T-cell (primary cell): ENCODE data around the gene HAT1. TPM values are rescaled to one million over a fixed set of nuclear protein-coding genes. Genes with fewer than 3 reads are reported as not detected.

ENCODE experiments used
- ATAC-seq, 4 experiments: fragments of 200-7000 bp in 3 of 4; fragments of 150-1000 bp in 1 of 4; cut with Tn5 transposase; replicated peaks in 1 of 4; 1 replicate in 3 of 4; 2 replicates in 1 of 4; pipeline ENCODE4 v1.10.0; 2021; ENCODE audit warnings: moderate library complexity in 3 of 4, mild to moderate bottlenecking in 2 of 4, moderate number of reproducible peaks in 1 of 4
- CTCF ChIA-PET, 2 donors: fragments of 300-600 bp; sonication (Branson Sonifier 250); formaldehyde crosslinking; loops; one replicate each; lab custom pipeline; 2022; ENCODE audit warnings: antibody characterized with exemption in 2 of 2; lab: Charles Lee
- POLR2A ChIA-PET, 2 donors: fragments of 300-600 bp; sonication (Branson Sonifier 250); formaldehyde crosslinking; loops; one replicate each; lab custom pipeline; 2022; ENCODE audit warnings: antibody characterized with exemption in 2 of 2; lab: Charles Lee
- DNase-seq, 35 experiments: peaks; one replicate each; pipeline versions ENCODE4 v3.0.0 to v3.0.0-alpha.2; 2013 to 2023
- H3K27ac ChIP-seq: one replicate; pipeline ENCODE4 v1.5.1; 2013; ENCODE audit warnings: low read length
- H3K27me3 ChIP-seq, 2 experiments: replicated peaks in 1 of 2; 1 replicate in 1 of 2; 2 replicates in 1 of 2; pipeline versions ENCODE4 v1.6.1 to v1.7.0; 2013; ENCODE audit warnings: low read length in 1 of 2, mixed read lengths in 1 of 2; ENCODE audit not compliant: control insufficient read depth in 2 of 2, insufficient read depth in 2 of 2; ENCODE audit errors: extremely low read depth in 1 of 2
- H3K36me3 ChIP-seq, 2 donors: 1 replicate in 1 of 2; 2 replicates in 1 of 2; pipeline versions ENCODE4 v1.6.1 to v1.7.0; 2013; ENCODE audit warnings: low read length in 1 of 2; ENCODE audit not compliant: control insufficient read depth in 2 of 2, insufficient read depth in 1 of 2; ENCODE audit errors: extremely low read depth in 1 of 2
- H3K4me1 ChIP-seq, 2 experiments: 1 replicate in 1 of 2; 2 replicates in 1 of 2; pipeline versions ENCODE4 v1.6.1 to v1.7.0; 2013; ENCODE audit warnings: low read length in 2 of 2, mixed read lengths in 1 of 2; ENCODE audit not compliant: insufficient read depth in 2 of 2, control insufficient read depth in 1 of 2; ENCODE audit errors: extremely low read depth in 1 of 2
- H3K4me3 ChIP-seq, 2 donors: 1 replicate in 1 of 2; 2 replicates in 1 of 2; pipeline versions ENCODE4 v1.5.1 to v1.7.0; 2013; ENCODE audit warnings: mild to moderate bottlenecking in 2 of 2, low read length in 1 of 2, moderate library complexity in 1 of 2; ENCODE audit not compliant: control insufficient read depth in 1 of 2; ENCODE audit errors: extremely low read depth in 1 of 2
- H3K9me3 ChIP-seq: 2 replicates; pipeline ENCODE4 v1.7.0; 2013
- H3K27ac Mint-ChIP-seq, 2 donors: one replicate each; pipeline ENCODE4 v1.8.0; 2020 to 2021; ENCODE audit warnings: mild to moderate bottlenecking in 2 of 2, mixed read lengths in 2 of 2
- H3K27me3 Mint-ChIP-seq, 2 donors: one replicate each; pipeline ENCODE4 v1.8.0; 2021 to 2022; ENCODE audit warnings: mixed read lengths in 2 of 2
- H3K36me3 Mint-ChIP-seq: one replicate; pipeline ENCODE4 v1.8.0; 2021; ENCODE audit warnings: mixed read lengths
- H3K4me1 Mint-ChIP-seq, 3 donors: one replicate each; pipeline ENCODE4 v1.8.0; 2020 to 2022; ENCODE audit warnings: mixed read lengths in 3 of 3, mild to moderate bottlenecking in 1 of 3
- H3K4me3 Mint-ChIP-seq, 3 donors: one replicate each; pipeline ENCODE4 v1.8.0; 2020 to 2022; ENCODE audit warnings: mild to moderate bottlenecking in 3 of 3, mixed read lengths in 3 of 3, moderate library complexity in 3 of 3
- H3K9me3 Mint-ChIP-seq, 3 donors: one replicate each; pipeline ENCODE4 v1.8.0; 2020 to 2022; ENCODE audit warnings: mixed read lengths in 3 of 3
- WGBS: methylation state at CpG from one replicate; pipeline ENCODE4 v1.1.5; 2013; ENCODE audit warnings: missing lambda C conversion rate; ENCODE audit not compliant: insufficient coverage; 5-methylcytosine and 5-hydroxymethylcytosine counted together
- total RNA-seq, 35 experiments: library from RNA in 6 of 35; stranded (reverse) in 6 of 35; fragments of 120-200 nt in 1 of 35; gene quantifications; one replicate each; pipeline versions ENCODE4 v1.2.1 to v1.2.4 and lab custom pipeline; 2013 to 2026

Gene HAT1
- total RNA-seq, 5 donors from 2014 or later (not counting 1 experiment from before 2014, with no cell fraction given) = 18.0 to 24.8 (median 22.9) TPM

DNA sequence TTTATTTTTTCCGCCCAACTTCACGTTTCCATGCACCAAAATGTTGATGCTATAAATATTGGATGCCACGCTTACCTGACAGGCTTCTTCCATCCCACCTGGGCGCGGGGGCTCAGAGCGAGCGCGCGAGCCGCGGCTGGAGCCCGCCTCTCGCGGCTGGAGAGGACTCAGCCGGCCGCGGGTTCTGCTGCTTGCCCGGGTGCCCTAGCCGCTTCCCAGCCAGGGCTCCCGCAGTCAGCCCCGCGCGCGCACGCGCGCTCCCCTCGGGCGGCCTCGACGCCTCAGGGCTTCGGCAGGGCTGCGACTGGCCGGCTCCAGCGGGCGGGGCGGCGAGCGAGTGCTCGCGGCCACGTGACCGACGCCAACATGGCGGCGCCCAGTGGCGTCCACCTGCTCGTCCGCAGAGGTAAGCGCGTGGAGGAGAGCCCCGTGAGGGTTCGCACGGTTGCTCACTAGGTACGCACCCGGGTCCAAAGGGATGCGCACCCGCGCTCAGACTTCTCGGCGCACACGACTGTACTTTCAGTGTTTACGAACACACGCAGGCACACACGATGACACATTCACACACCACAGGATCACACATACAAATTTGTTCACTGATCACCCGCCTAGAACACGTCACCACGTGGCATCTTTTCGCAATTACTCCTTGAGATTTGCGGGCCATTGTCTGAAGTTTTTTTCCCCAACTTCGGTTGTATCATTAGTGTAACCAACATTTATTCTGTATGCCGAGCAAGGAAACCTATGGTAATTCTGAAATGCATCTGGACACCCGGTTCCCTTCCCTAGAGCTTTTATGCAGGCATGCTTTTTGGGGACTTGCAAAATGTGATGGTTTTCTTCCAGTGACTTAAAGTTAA is 77.6 kb downstream of the HAT1 start, which contains the start of gene METAP1D:
METAP1D (plus strand) TSS at position 350 of the 866 bp plus-strand sequence; CDS start at position 367, 17 bp downstream.
- Histone ChIP-seq H3K4me3 (peak within 1 kb of the TSS; percentile 81 to 94), H3K36me3 (no peaks in the 10 kb centered on the region), H3K27ac (peak within 1 kb of the TSS; percentile 42), H3K9me3 (no peaks in the 10 kb centered on the region), H3K27me3 (peaks cover 0 to 10% of the 10 kb centered on the region in 2 experiments), H3K4me1 (peaks cover 7 to 11% of the 10 kb centered on the region in 2 experiments)
- H3K4me1 Mint-ChIP-seq = peaks cover 17 to 20% (median 19%) of the 10 kb centered on the region in 3 donors
- peak within 1 kb of the TSS; percentile 87 to 91 (median 90) for H3K4me3 Mint-ChIP-seq
- H3K27ac Mint-ChIP-seq = peak within 1 kb of the TSS; percentile 91 to 93
- ChIA-PET POLR2A (interaction anchor here in 1 of 2 donors (0.6 kb wide), 1 partner anchor 431 kb away, joined by 3 read pairs; no protein-coding TSS in a partner anchor), CTCF (no interaction called here)
- H3K36me3 Mint-ChIP-seq = no peaks in the 10 kb centered on the region
- ATAC-seq (peak; percentile 95 to 96 (median 96)), DNase-seq (peak; percentile 62 to 87 (median 74))
- H3K27me3 Mint-ChIP-seq = peaks cover 6 to 7% of the 10 kb centered on the region in 2 donors
- H3K9me3 Mint-ChIP-seq = no peaks in the 10 kb centered on the region
- WGBS = under 1% methylated on average over 73 of the region's 73 CpGs

DNA sequence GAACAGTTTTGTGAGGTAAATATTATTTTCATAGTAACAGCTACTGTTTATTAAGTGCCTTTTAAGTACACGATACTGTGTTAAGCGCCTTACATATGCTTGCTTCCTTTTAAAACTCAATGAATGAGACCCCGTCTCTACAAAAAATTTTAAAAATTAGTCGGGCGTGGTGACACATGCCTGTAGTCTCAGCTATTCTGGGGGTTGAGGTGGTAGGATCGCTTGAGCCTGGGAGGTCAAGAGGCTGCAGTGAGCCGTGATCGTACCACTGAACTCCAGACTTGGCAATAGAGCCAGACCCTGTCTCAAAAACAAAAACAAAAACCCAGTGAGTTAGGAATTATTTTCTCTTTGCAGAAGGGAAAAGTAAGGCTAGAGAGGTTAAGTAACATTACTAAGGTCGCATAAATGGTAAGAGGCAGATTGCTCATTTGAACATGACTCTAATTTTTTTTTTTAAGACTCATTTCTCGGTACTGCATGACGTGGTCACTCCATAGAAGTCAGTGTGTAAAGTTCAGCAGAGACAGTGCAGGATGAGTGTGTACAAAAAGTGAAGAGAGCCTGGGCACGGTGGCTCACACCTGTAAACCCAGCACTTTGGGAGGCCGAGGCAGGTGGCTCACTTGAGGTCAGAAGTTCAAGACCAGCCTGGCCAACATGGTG is 78.6 kb downstream of the HAT1 start:
- 96% methylated on average over 6 of the region's 13 CpGs for WGBS
- no peak for ATAC-seq
- ChIA-PET POLR2A (interaction anchor here in 1 of 2 donors (0.6 kb wide), 1 partner anchor 430 kb away, joined by 3 read pairs; no protein-coding TSS in a partner anchor), CTCF (no interaction called here)
- peaks cover 0 to 8% of the 10 kb centered on the region in 2 experiments for H3K27me3 ChIP-seq
- no peaks in the 10 kb centered on the region for H3K36me3 ChIP-seq
- H3K27ac Mint-ChIP-seq = peak overlapping the region; percentile 91 to 93
- no peaks in the 10 kb centered on the region for H3K9me3 Mint-ChIP-seq
- peaks cover 0 to 6% of the 10 kb centered on the region in 2 donors for H3K27me3 Mint-ChIP-seq
- peak overlapping the region; percentile 87 to 91 (median 90) for H3K4me3 Mint-ChIP-seq
- H3K36me3 Mint-ChIP-seq = no peaks in the 10 kb centered on the region
- H3K4me1 Mint-ChIP-seq = peaks cover 17 to 20% (median 19%) of the 10 kb centered on the region in 3 donors
- no peak overlapping the region for H3K27ac ChIP-seq
- H3K9me3 ChIP-seq = no peaks in the 10 kb centered on the region
- no peak overlapping the region for H3K4me3 ChIP-seq
- DNase-seq = no peak
- peaks cover 7 to 11% of the 10 kb centered on the region in 2 experiments for H3K4me1 ChIP-seq

DNA sequence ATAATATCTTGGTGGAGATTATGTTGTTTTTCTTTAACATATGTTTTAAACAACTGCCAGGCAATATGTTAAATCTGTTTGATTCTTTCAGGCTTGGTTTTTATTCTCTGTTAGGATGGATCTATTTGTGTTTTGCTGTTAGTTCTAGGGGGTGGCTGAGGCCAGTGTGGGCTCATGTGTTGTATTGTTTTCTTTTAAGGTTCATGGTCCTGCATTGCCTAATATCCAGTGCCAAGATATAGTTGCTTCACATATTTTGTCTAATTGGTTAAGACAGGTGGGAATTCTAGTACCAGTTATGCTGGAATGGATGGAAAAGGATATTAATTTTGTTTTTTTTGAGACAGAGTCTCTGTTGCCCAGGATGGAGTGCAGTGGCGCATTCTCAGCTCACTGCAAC is 85.1 kb downstream of the HAT1 start:
- ChIA-PET POLR2A (no interaction called here), CTCF (no interaction called here)
- Histone ChIP-seq H3K4me1 (peaks cover 0 to 12% of the 10 kb centered on the region in 2 experiments), H3K9me3 (no peaks in the 10 kb centered on the region), H3K27me3 (no peaks in the 10 kb centered on the region), H3K4me3 (no peak overlapping the region), H3K36me3 (no peaks in the 10 kb centered on the region), H3K27ac (no peak overlapping the region)
- no peaks in the 10 kb centered on the region for H3K9me3 Mint-ChIP-seq
- H3K36me3 Mint-ChIP-seq = peaks cover 15% of the 10 kb centered on the region
- no peak for ATAC-seq
- no peak overlapping the region for H3K27ac Mint-ChIP-seq
- H3K27me3 Mint-ChIP-seq = no peaks in the 10 kb centered on the region
- no peak overlapping the region for H3K4me3 Mint-ChIP-seq
- WGBS = 100% methylated on average over 1 of the region's 1 CpG
- no peak for DNase-seq
- peaks cover 12 to 19% (median 12%) of the 10 kb centered on the region in 3 donors for H3K4me1 Mint-ChIP-seq

DNA sequence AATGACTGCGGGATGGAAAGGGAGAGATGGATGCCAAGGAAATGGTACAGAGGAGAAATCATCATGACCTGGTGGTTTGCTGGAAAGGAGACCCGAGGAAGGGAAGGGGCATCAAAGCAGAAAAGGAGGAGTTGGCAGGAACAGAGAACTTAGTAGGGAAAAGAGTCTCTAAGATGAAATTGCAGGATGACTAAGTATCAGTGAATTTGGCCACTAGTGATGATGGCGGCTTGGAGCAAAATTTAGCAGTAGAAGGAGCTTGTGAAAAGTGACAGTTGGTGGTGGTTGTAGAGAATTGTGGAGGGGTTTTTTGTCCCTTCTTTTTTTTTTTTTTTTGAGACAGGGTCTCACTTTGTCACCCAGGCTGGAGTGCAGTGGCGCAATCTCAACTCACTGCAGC is 87.6 kb downstream of the HAT1 start:
- H3K36me3 Mint-ChIP-seq = peaks cover 19% of the 10 kb centered on the region
- no peaks in the 10 kb centered on the region for H3K36me3 ChIP-seq
- H3K9me3 ChIP-seq = no peaks in the 10 kb centered on the region
- DNase-seq (no peak), ATAC-seq (no peak)
- H3K4me3 Mint-ChIP-seq = no peak overlapping the region
- no peak overlapping the region for H3K27ac ChIP-seq
- CTCF ChIA-PET = interaction anchor here in 1 of 2 donors (0.6 kb wide), 1 partner anchor 456 kb away, joined by 3 read pairs; no protein-coding TSS in a partner anchor
- no peak overlapping the region for H3K27ac Mint-ChIP-seq
- H3K27me3 Mint-ChIP-seq = no peaks in the 10 kb centered on the region
- peaks cover 0 to 13% of the 10 kb centered on the region in 2 experiments for H3K4me1 ChIP-seq
- no peak overlapping the region for H3K4me3 ChIP-seq
- WGBS = 94% methylated on average over 3 of the region's 4 CpGs
- no peaks in the 10 kb centered on the region for H3K9me3 Mint-ChIP-seq
- H3K4me1 Mint-ChIP-seq = peaks cover 12 to 27% (median 14%) of the 10 kb centered on the region in 3 donors
- H3K27me3 ChIP-seq = no peaks in the 10 kb centered on the region
- POLR2A ChIA-PET = no interaction called here

DNA sequence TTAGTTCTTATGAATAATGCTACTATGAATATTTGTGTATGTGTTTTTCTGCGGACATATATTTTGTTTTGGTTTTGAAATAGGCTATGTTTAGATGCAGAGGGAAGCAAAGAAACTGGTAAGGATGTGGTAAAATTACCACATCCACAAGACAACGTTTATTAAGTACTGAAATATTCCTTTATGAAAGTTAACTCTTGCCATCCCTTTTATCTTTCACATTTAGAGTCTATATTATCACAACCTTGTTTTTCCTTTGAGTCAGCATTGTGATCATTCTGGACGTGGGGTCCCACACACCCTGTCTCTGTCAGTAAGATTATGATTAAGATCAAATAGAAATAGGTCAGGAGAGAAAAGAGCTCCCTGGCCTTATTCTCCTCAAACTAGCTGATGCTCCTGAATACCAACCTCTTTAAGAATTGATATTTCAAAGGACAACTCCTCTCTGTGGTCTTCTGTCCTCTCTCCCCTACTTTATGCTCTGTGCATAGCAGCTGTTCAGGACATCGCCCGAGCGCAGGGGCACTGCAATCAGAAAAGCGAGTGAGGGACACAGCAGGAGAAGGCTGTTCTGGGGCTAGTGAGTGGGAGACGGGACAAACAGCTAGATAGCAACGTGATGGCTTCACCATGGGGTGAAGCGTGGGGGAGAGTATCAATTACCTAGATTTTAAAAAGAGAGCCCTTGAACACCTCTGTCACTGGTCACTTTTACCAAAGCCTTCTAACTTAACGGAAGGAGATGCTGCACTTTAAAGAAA is 89.7 kb downstream of the HAT1 start:
- Mint-ChIP-seq H3K4me1 (peaks cover 12 to 27% (median 14%) of the 10 kb centered on the region in 3 donors), H3K27me3 (no peaks in the 10 kb centered on the region), H3K36me3 (peaks cover 16% of the 10 kb centered on the region), H3K9me3 (no peaks in the 10 kb centered on the region), H3K27ac (no peak overlapping the region), H3K4me3 (no peak overlapping the region)
- H3K36me3 ChIP-seq = no peaks in the 10 kb centered on the region
- no peaks in the 10 kb centered on the region for H3K9me3 ChIP-seq
- CTCF ChIA-PET = no interaction called here
- H3K4me1 ChIP-seq = peaks cover 0 to 13% of the 10 kb centered on the region in 2 experiments
- H3K4me3 ChIP-seq = no peak overlapping the region
- POLR2A ChIA-PET = interaction anchor here in 1 of 2 donors (0.6 kb wide), 1 partner anchor 39 kb away, joined by 3 read pairs; no protein-coding TSS in a partner anchor
- H3K27me3 ChIP-seq = no peaks in the 10 kb centered on the region
- H3K27ac ChIP-seq = no peak overlapping the region
- ATAC-seq (no peak), DNase-seq (peak in 1 of 35 experiments; percentile 18)
- 100% methylated on average over 2 of the region's 11 CpGs for WGBS
